ENCODE measurements around the gene KLF1. TPM values are rescaled to one million over a fixed set of nuclear protein-coding genes. Genes with fewer than 3 reads are reported as not detected.

The KLF1 gene
- total and polyA plus RNA-seq, 2 of the 13 experiments (the other 11 are each of a cell fraction or from before 2014, with no cell fraction given): not detected

DNA sequence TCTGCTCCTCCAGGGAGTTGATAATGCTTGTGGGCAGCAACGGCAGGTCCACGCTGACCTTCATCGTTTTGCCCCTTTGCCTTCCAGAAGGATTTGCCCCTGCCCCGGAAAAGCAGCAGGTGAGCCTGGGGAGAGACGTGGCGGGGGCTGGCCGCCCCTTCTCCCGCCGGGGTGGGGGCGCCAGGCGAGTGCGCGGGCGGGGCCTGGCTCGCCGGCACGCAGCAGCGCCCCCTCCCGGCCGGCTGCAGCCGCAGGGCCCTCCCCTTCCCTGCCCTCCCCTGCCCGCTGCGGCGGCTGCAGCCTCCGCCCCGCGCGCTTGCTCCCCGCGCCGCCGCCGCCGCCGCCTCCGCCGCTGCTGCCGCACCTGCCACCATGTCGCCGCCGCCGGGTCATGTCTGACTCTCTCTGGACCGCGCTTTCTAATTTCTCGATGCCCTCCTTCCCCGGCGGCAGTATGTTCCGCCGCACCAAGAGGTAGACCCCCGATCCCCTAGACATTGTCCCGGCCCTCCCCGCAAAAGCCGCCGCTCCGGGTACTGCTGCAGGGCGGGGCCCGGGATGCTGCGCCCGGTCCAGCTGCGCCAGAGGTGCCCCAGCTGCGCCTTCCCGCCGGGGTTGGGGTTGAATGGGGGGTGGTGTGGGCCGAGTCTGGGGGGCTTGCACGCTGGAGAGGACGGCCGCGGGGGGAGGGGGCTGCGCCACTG is 48.7 kb downstream of the KLF1 start, which contains the start of gene MAST1 (continued):
- TF ChIP-seq, protein P1, sequence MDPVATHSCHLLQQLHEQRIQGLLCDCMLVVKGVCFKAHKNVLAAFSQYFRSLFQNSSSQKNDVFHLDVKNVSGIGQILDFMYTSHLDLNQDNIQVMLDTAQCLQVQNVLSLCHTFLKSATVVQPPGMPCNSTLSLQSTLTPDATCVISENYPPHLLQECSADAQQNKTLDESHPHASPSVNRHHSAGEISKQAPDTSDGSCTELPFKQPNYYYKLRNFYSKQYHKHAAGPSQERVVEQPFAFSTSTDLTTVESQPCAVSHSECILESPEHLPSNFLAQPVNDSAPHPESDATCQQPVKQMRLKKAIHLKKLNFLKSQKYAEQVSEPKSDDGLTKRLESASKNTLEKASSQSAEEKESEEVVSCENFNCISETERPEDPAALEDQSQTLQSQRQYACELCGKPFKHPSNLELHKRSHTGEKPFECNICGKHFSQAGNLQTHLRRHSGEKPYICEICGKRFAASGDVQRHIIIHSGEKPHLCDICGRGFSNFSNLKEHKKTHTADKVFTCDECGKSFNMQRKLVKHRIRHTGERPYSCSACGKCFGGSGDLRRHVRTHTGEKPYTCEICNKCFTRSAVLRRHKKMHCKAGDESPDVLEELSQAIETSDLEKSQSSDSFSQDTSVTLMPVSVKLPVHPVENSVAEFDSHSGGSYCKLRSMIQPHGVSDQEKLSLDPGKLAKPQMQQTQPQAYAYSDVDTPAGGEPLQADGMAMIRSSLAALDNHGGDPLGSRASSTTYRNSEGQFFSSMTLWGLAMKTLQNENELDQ (CRISPR knock-in tag; IDR thresholded peaks at IDR 0.05; ENCODE audit: borderline replicate concordance): no peak
- TF ChIP-seq ZFP36 (IDR thresholded peaks at IDR 0.05; ENCODE audit: borderline replicate concordance, low read depth, low read length, partially characterized antibody): no peak
- no peak for TF ChIP-seq ZNF180 (CRISPR knock-in tag; IDR thresholded peaks at IDR 0.05; ENCODE audit: borderline replicate concordance, low read depth)
- TF ChIP-seq BHLHE40 (IDR thresholded peaks at IDR 0.05; ENCODE audit: low read length): no peak
- peak; percentile 37; the same call in 1 of the 2 replicates for TF ChIP-seq KDM2A (CRISPR knock-in tag; IDR thresholded peaks at IDR 0.05; ENCODE audit: borderline replicate concordance, low read depth)
- TF ChIP-seq, protein P2, sequence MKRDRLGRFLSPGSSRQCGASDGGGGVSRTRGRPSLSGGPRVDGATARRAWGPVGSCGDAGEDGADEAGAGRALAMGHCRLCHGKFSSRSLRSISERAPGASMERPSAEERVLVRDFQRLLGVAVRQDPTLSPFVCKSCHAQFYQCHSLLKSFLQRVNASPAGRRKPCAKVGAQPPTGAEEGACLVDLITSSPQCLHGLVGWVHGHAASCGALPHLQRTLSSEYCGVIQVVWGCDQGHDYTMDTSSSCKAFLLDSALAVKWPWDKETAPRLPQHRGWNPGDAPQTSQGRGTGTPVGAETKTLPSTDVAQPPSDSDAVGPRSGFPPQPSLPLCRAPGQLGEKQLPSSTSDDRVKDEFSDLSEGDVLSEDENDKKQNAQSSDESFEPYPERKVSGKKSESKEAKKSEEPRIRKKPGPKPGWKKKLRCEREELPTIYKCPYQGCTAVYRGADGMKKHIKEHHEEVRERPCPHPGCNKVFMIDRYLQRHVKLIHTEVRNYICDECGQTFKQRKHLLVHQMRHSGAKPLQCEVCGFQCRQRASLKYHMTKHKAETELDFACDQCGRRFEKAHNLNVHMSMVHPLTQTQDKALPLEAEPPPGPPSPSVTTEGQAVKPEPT (CRISPR knock-in tag; IDR thresholded peaks at IDR 0.05; ENCODE audit: low read depth): no peak
- TF ChIP-seq SAFB2 (CRISPR knock-in tag; IDR thresholded peaks at IDR 0.05; ENCODE audit: borderline replicate concordance, low read depth): no peak
- no peak for TF ChIP-seq ZMYM4 (CRISPR knock-in tag; IDR thresholded peaks at IDR 0.05)
- peak; percentile 25; the same call in 1 of the 2 replicates for TF ChIP-seq SAP130 (CRISPR knock-in tag; IDR thresholded peaks at IDR 0.05; ENCODE audit: low read depth)
- no peak for TF ChIP-seq ZNF329 (CRISPR knock-in tag; IDR thresholded peaks at IDR 0.05; ENCODE audit: low read depth)
- TF ChIP-seq ZNF317 (CRISPR knock-in tag; IDR thresholded peaks at IDR 0.05): no peak
- TF ChIP-seq, protein P3, sequence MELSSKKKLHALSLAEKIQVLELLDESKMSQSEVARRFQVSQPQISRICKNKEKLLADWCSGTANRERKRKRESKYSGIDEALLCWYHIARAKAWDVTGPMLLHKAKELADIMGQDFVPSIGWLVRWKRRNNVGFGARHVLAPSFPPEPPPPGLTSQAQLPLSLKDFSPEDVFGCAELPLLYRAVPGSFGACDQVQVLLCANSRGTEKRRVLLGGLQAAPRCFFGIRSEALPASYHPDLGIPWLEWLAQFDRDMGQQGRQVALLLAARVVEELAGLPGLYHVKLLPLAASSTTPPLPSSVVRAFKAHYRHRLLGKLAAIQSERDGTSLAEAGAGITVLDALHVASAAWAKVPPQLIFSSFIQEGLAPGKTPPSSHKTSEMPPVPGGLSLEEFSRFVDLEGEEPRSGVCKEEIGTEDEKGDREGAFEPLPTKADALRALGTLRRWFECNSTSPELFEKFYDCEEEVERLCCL (CRISPR knock-in tag; IDR thresholded peaks at IDR 0.05; ENCODE audit: borderline replicate concordance): no peak
- TF ChIP-seq, protein P4, sequence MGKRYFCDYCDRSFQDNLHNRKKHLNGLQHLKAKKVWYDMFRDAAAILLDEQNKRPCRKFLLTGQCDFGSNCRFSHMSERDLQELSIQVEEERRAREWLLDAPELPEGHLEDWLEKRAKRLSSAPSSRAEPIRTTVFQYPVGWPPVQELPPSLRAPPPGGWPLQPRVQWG (CRISPR knock-in tag; IDR thresholded peaks at IDR 0.05; ENCODE audit: borderline replicate concordance, low read depth): no peak
- no peak for TF ChIP-seq ZFP36L2 (CRISPR knock-in tag; IDR thresholded peaks at IDR 0.05)
- TF ChIP-seq ZBTB7A (CRISPR knock-in tag; IDR thresholded peaks at IDR 0.05): no peak
